HG02981 (cell line): ENCODE measurements around the gene PANK4.
A peak's percentile ranks its signal among the peaks of the same experiment; 100 is the strongest.
"Not testable (repeated sequence)": the region's sequence is repeated elsewhere in the genome, so short reads cannot be mapped to it uniquely, and the experiment has no call there.

Experiments used
- ATAC-seq: cut with Tn5 transposase; IDR thresholded peaks from one replicate; pipeline ENCODE4 v1.9.1; 2021; ENCODE audit warnings: mild to moderate bottlenecking, moderate library complexity; ENCODE audit not compliant: unreplicated experiment

PANK4 gene

DNA sequence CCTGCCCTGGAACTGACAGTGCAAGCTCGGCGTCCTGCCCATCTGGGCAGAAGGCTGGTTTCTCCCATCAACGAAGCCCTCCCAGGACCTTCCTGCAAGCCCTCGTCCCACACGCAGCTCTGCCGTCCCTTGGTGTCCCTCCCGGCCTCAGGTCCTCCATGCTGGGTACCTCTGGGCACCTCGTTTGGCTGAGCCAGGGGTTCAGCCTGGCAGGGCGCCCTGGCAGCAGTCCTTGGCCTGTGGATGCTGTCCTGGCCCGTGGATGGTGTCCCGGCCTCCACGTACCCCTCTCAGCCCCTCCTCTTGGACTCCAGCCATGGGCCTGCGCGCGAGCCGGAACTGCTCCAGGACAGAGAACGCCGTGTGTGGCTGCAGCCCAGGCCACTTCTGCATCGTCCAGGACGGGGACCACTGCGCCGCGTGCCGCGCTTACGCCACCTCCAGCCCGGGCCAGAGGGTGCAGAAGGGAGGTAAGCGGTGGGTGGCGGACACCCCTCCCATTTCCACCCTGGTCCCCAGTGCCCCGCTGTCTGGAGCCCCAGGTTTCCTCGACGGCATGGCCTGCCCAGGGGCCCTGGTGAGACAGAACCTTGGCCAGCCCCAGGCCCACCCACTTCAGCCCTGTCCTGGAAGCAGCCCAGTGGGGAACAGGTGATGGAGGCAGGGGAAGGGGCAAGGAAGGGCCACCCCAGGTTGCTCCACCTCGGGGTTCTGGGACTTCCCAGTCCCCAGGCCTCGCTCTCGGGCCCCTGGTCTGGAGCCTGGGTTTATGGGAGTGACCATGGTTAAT lies 33.3 kb upstream of the PANK4 start:
- ATAC-seq: no peak

- ATAC-seq: no peak
Observed at GRCh38 chr1:2558861-2559260, 32.5 kb upstream of the PANK4 start.

GRCh38 chr1:2558420-2558819 lies 32.0 kb upstream of the PANK4 start:
- no peak for ATAC-seq

- no peak for ATAC-seq
Observed at GRCh38 chr1:2557482-2558400, 31.3 kb upstream of the PANK4 start.

DNA sequence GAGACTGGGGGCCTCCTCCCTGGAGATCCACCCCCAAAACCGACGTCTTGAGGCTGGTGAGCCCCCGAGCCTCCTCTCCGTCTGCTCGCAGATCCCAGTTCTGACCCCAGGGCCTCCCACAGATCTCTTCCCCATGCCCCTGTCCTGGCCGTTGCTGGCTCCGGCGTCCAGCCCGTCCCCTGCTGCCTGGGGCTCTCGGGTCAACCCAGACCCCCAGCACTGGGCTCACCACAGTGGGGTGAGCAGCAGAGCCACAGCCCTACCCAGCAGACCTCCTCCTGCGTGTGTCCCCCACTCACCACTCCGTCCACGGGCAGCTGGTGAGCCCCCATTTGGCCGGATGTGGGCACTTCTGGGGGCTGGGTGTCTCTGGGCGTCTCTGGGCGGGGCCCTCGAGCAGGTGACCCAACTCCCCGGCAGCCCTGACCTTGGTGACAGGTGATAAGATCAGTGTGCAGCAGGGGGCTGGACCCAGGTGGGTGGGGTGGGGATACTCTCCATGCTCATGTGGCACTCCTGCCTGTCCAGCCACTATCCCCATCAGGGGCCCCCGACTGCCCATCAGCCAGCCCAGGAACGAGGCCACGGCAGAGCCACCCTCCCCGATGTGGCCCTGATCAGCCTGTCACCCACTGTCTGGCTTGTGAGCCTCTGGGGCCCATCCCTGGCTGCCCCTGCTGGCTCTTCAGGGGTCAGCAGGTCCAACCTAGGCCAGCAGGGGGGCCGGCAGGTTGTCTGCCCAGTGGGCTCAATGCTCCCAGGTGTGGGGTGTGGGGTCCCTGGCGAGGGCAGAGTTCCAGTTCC lies 30.5 kb upstream of the PANK4 start:
- no peak for ATAC-seq

GRCh38 chr1:2556277-2556677 lies 29.9 kb upstream of the PANK4 start, which contains the start of gene TNFRSF14:
Gene TNFRSF14 (plus strand): TSS chr1:2556371. CDS start chr1:2556665, 294 bp downstream.
- peak; percentile 33 for ATAC-seq

GRCh38 chr1:2555634-2556276 lies 29.4 kb upstream of the PANK4 start:
- ATAC-seq: peak; percentile 43

- no peak for ATAC-seq
Observed at GRCh38 chr1:2554621-2555387, 28.4 kb upstream of the PANK4 start.

DNA sequence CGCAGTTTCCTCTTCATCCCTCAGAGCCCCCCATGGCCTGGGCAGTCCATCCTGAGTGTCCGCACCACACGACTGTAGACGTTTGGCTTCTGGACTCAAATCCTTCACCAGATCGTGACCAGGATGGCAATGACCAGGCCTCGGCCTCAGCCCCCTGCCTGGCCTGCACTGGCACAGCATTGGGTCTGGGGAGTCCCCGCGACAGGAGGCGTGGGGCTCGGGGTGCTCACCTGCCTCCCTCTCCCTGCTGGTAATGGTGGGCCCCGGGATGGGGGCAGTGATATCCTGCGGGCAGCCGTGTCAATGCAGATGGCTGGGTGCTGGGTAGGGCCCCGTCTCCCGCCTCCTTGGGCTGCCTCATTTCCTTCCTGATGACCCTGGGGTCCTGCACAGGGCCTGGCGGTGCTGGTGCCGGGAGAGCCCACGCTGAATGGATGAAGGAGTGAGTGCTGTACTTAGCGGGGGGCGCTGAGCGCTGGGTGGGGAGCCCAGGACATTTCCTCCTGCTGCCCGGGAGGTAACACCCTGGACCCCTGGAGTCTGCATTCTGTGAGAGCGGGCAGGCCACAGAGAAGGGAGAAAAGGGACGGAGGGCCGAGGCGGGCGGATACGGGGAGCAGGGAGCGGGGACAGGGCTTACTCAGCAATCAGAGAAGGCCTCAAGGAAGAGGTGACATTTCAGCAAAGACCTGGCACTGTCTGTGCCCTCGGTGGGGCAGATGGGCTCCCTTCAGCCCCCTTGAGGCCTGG lies 27.6 kb upstream of the PANK4 start:
- no peak for ATAC-seq

GRCh38 chr1:2553076-2553475 lies 26.7 kb upstream of the PANK4 start:
- ATAC-seq: not testable (repeated sequence)

DNA sequence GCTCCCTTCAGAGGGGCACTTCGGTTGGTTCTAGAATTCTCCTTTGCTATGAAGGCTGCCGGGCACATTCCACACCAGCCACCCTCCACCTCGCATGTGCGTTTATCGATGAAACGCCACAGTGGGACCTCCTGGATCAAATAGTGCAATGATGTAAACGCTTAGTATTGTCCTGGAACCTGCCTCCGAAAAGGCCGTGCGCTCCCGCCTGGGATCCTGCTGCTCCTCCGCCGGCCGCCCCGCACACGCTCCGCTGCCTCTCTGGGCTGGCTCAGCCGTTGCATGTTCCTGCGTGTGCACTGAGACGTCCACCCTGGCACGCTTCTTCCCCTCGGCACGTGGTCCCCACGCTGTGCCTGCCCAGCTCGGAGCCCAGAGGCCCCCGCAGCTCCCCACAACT lies 25.8 kb upstream of the PANK4 start:
- no peak for ATAC-seq

DNA sequence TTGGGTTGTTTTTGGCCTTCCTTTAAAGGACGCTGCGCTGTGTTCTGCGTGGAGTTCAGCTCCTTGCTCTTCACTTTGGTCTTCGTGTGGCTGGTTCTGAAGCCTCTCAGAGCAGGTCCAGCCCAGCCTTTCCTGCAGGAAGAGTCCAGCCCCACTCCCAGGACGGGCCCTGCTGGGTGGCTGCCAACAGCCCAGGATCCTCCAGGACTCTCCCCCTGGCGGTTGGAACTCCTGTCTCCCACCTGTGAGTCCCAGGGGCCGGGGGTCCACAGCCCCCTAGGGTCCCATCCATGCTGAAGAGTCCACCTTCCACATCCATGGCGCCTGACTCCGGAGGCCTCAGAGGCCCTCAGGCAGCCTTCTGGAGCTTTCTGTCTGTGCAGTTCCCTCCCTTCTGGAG lies 25.1 kb upstream of the PANK4 start:
- ATAC-seq: not testable (repeated sequence)

DNA sequence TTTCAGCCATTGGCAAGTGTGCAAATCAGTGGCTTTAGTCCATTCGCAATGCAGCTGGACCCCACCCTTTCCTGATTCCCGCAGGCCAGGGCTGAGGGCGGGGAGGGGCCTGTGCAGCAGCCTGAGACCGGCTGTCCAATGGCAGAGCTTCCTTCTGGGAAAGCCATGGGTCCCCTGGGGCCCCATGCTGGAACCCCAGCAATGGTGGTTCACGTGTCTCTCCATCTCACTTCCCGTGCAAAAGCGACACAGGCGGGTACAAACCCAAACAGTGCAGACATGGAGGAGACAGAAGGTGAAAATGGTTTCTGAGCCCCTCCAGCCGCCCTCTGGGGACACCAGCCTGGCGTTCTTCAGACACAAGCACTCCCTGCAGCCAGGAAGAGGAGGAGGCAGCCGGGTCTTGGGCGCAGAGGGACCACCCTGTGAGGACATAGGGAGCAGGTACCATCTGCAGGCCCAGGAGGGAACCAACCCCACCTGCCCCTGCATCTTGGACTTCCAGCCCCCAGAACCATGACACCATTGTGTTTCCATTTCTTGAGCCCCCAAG lies 24.0 kb upstream of the PANK4 start:
- ATAC-seq: not testable (repeated sequence)

GRCh38 chr1:2549367-2550029 lies 23.1 kb upstream of the PANK4 start:
- not testable (repeated sequence) for ATAC-seq

DNA sequence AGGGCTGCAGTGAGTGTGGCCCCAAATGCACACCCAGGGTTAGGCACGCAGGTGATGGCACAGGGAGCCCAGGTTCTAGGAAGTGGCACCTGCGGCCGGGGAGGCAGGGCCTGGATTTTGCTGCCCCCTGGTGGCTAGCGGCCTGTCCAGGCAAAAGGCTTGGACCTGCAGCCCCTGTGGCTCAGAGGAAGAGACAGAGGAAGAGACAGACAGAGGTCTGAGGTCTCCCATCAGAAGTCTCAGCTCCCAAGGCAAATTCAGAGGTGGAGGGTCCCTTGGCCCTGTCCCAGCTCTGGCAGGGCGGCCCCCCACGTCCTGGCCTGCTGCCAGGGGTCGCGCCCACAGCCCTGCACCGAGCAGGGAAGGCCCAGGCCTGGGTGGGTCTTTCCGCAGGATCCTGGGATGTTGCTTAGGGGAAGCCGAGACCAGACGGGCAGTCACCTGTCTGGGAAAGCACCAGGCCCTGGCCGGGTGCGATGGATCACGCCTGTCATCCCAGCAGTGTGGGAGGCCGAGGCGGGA lies 21.7 kb upstream of the PANK4 start:
- peak; percentile 15 for ATAC-seq

- peak; percentile 8 for ATAC-seq
Observed at GRCh38 chr1:2547210-2548067, 21.0 kb upstream of the PANK4 start.
